C1 segment of cervical spinal cord (tissue), 14 donors: ENCODE results near the gene OR5T2.
"Not testable (repeated sequence)": the region's sequence is repeated elsewhere in the genome, so short reads cannot be mapped to it uniquely, and the experiment has no call there.

Experiments used
- DNase-seq, 14 donors: peaks; one replicate each; lab custom pipeline; 2025; lab: John Stamatoyannopoulos, UW

OR5T2 gene

DNA sequence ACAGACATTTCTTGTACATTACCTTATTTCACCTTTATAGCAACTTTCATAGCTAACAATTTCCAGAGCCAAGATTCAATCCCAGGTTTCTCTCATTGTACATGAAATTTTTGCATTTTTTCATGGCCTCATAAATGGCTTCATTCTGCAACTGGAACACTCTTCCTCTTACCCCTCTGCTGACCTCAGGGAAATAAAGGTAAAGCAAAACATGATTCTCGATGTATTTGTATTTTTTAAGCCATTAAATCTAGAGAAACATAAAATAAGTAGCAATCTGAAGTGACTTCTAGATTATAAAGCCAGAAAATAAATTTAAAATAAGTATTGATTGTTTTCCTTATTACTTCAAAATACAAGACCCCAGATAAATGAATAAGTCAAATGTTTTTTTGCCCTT, at the start of gene OR5T2:
OR5T2 (minus strand) TSS at position 101 of the 400 bp plus-strand sequence. CDS start 1,193 bp downstream, outside the sequence.
- no peak for DNase-seq

DNA sequence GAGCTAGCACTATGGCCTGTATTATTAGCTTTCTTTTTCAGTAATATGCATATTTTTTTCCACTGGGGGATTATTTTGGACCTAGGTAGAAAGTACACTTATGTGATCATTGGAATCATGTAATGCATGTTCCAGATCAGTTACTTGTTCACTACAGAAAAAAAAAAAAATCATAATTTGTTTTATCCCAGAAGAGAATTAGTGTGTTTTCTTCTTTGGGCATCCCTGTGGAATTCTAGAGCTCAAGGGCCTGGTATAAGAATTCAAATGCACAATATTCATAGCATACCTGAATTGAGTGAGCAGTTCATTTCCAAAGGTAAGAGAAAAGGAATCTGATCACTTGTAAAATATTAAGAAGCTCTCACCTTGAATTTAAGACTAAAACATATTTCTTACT, 39.8 kb upstream of the OR5T2 start, which contains the start of gene OR5T1:
OR5T1 (plus strand) TSS at position 301 of the 400 bp plus-strand sequence. CDS start 1,485 bp downstream, outside the sequence.
- no peak for DNase-seq

- DNase-seq = no peak
Observed at GRCh38 chr11:56271092-56271491, 37.0 kb upstream of the OR5T2 start.

- DNase-seq = no peak
Observed at GRCh38 chr11:56251954-56252353, 17.9 kb upstream of the OR5T2 start, which contains the start of gene OR5T3. OR5T3 (plus strand) TSS chr11:56252254; CDS start chr11:56252254, 0 bp downstream.

DNA sequence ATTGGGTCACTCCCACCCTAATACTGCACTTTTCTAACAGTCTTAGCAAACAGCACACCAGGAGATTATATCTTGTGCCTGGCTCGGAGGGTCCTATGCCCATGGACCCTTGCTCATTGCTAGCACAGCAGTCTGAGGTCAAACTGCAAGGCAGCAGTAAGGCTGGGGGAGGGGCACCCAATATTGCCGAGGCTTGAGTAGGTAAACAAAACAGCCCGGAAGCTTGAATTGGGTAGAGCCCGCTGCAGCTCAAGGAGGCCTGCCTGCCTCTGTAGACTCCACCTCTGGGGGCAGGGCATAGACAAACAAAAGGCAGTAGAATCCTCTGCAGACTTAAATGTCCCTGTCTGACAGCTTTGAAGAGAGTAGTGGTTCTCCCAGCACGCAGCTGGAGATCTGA, 14.3 kb downstream of the OR5T2 start:
- DNase-seq = not testable (repeated sequence)

DNA sequence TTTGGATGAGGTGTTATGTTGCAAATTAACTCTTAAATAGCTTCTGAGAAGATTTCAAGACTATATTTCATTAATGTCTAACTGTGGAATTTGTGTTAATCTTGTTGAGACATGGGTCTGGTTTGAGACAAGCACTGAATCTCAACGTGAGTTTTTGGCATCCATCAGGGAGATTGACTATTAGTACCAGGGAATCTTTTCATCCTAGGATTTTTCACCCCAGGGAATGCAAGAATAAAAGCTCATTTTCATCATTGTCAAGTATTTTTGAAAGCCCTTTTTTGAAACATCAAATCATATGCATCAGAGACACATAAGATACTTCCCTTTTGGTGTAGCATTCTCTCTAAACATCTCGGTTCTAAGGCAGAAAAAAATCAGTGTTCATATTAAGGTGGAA, 19.5 kb downstream of the OR5T2 start:
- DNase-seq = no peak

DNA sequence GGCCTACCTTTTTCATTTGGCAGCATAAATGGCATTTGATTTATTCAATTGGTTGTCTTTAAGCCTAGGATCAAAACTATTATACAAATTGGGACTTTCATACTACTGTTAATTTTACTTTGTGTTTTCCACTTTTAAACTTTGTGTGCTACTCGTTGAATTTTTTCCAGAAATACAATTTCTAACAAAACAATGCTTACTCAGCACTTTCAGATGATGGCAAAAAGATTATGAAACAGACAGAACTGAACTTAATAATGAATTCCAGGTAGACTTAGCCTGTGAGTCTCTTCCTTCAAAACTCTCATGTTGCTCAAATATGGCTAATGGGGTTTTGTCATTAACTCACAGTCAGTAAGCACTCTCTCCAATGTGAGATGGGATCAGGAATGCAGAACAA, 26.3 kb downstream of the OR5T2 start:
- DNase-seq = no peak

GRCh38 chr11:56197367-56197766, 36.7 kb downstream of the OR5T2 start:
- no peak for DNase-seq

GRCh38 chr11:56196705-56197104, 37.4 kb downstream of the OR5T2 start:
- no peak for DNase-seq

- DNase-seq = no peak
Observed at GRCh38 chr11:56188602-56189001, 45.5 kb downstream of the OR5T2 start.

GRCh38 chr11:56183459-56183858, 50.6 kb downstream of the OR5T2 start:
- no peak for DNase-seq
